MCF 10A (cell line): Measurements from ENCODE around the gene TADA3. TPM values are rescaled to one million over a fixed set of nuclear protein-coding genes. Genes with fewer than 3 reads are reported as not detected.
A peak's percentile ranks its signal among the peaks of the same experiment; 100 is the strongest.

ENCODE experiments used
- BruUV-seq: library from RNA; stranded (reverse); fragments of 400-500 nt; replicated peaks from 2 replicates; lab custom pipeline; 2021; lab: Mats Ljungman, UMichigan
- CTCF ChIA-PET: fragments of 300-600 bp; sonication (Branson Sonifier 250); formaldehyde crosslinking; extraction: SDS; loops from one replicate; lab custom pipeline; 2021; ENCODE audit warnings: antibody characterized with exemption, inconsistent platforms; lab: Yijun Ruan, JAX
- POLR2A ChIA-PET: fragments of 300-600, 350-650 bp; sonication (Branson Sonifier 250); formaldehyde crosslinking; extraction: SDS; loops from one replicate; lab custom pipeline; 2020; ENCODE audit warnings: antibody characterized with exemption, inconsistent platforms; lab: Yijun Ruan, JAX
- DNase-seq: peaks from one replicate; pipeline ENCODE4 v3.0.0-alpha.2; 2018; ENCODE audit not compliant: unreplicated experiment
- H3K27ac Mint-ChIP-seq: one replicate; pipeline ENCODE4 v1.8.0; 2022; ENCODE audit warnings: mild to moderate bottlenecking, low read depth, mixed read lengths; ENCODE audit not compliant: unreplicated experiment
- H3K27me3 Mint-ChIP-seq: one replicate; pipeline ENCODE4 v1.8.0; 2022; ENCODE audit warnings: mixed read lengths; ENCODE audit not compliant: insufficient read depth, unreplicated experiment
- H3K36me3 Mint-ChIP-seq: one replicate; pipeline ENCODE4 v1.8.0; 2022; ENCODE audit warnings: mild to moderate bottlenecking, moderate library complexity, mixed read lengths; ENCODE audit not compliant: insufficient read depth, unreplicated experiment
- H3K4me1 Mint-ChIP-seq: one replicate; pipeline ENCODE4 v1.8.0; 2022; ENCODE audit warnings: mixed read lengths; ENCODE audit not compliant: insufficient read depth, unreplicated experiment
- H3K4me3 Mint-ChIP-seq: one replicate; pipeline ENCODE4 v1.8.0; 2022; ENCODE audit warnings: mild to moderate bottlenecking, moderate library complexity, mixed read lengths; ENCODE audit not compliant: unreplicated experiment
- H3K9me3 Mint-ChIP-seq: one replicate; pipeline ENCODE4 v1.8.0; 2022; ENCODE audit warnings: mixed read lengths; ENCODE audit not compliant: unreplicated experiment
- intact Hi-C: fragments of 100-400 bp; cut with micrococcal nuclease; formaldehyde crosslinking; loops from 2 replicates; pipeline ENCODE4 v1.14.1; 2022
- total RNA-seq: library from RNA; stranded (reverse); gene quantifications from 2 replicates; pipeline ENCODE4 v1.2.3, GENCODE V29; 2022
- TF ChIP-seq, protein P1 (sequence below): fragments of 200-600 bp; IDR thresholded peaks from one replicate; pipeline ENCODE4 v1.8.0; 2022; ENCODE audit warnings: antibody characterized with exemption, mild to moderate bottlenecking; ENCODE audit not compliant: unreplicated experiment

TADA3 gene
- total RNA-seq, 1 experiment from 2014 or later: 77.1 TPM

DNA sequence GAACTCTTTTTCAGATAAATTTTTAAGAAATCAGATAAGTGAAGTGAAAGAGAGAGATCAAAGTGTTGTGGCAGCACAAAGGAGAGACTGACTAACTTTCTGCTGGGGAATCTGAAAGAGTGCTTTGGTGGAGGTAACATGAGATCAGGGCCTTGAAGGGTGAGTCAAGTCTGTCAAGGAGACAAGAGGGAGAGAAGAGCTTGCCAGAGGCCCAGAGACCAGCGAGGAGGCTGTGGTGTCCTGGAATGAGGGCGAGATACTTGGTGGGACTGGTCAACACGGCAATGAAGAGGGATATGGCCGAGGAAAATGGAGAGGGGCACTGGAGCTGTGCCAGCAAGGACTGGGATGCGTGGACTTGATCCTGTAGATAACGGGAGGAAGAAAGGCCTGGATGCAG lies 4.6 kb downstream of the TADA3 start:
- Mint-ChIP-seq H3K36me3 (peaks cover 61% of the 10 kb centered on the region), H3K4me3 (no peak overlapping the region), H3K4me1 (peaks cover 13% of the 10 kb centered on the region), H3K27me3 (no peaks in the 10 kb centered on the region), H3K27ac (no peak overlapping the region), H3K9me3 (no peaks in the 10 kb centered on the region)
- BruUV-seq: no TSS peak
- CTCF ChIA-PET: no interaction called here
- POLR2A ChIA-PET: no interaction called here
- DNase-seq: no peak
- intact Hi-C loops: no loop called here
- TF ChIP-seq, protein P1, sequence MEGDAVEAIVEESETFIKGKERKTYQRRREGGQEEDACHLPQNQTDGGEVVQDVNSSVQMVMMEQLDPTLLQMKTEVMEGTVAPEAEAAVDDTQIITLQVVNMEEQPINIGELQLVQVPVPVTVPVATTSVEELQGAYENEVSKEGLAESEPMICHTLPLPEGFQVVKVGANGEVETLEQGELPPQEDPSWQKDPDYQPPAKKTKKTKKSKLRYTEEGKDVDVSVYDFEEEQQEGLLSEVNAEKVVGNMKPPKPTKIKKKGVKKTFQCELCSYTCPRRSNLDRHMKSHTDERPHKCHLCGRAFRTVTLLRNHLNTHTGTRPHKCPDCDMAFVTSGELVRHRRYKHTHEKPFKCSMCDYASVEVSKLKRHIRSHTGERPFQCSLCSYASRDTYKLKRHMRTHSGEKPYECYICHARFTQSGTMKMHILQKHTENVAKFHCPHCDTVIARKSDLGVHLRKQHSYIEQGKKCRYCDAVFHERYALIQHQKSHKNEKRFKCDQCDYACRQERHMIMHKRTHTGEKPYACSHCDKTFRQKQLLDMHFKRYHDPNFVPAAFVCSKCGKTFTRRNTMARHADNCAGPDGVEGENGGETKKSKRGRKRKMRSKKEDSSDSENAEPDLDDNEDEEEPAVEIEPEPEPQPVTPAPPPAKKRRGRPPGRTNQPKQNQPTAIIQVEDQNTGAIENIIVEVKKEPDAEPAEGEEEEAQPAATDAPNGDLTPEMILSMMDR: no peak

DNA sequence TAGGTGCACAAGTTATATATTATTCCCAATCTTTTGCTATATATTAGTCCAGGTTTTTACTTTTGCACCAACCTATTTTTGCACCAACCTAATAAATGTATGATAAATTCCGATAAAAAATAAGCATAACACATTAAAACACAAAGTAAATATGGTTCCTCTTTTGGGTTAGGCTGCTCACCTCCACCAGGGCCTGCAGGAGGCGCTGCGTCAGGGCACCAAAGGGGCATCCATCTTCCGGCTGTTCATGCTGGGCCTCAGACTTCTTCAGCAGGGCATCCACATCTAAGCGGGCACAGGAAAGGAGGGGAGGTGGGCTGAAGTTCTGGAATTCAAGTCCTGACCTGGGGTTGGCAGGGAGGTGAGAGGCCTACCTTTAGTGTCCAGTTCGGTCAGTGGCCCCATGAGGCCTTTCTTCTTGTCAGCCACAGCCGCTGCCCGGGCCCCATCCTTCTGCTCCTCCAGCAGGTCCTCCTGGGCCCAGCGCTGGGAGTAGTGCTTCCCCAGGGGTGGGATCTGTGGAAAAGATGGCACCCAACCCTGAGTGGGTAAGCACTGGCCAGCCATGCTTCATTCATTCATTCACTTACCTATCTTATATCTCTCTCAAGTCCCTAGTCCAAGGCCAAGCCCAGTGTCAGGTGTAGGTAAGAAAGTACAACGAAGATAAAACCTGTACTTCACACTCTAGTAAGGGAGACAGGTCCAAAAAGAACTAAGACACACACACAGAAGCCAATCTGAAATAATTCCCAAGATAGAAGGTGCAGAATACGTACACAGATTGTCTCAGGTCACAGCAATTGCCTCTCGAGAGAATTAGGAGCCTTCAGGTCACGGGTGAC lies 5.2 kb downstream of the TADA3 start:
- intact Hi-C loops: no loop called here
- CTCF ChIA-PET: interaction anchor here (0.7 kb wide), 1 partner anchor 8 kb away, joined by 4 read pairs; no protein-coding TSS in a partner anchor
- H3K27ac Mint-ChIP-seq: no peak overlapping the region
- no peaks in the 10 kb centered on the region for H3K27me3 Mint-ChIP-seq
- TF ChIP-seq, protein P1: peak; percentile 53
- POLR2A ChIA-PET: no interaction called here
- H3K4me3 Mint-ChIP-seq: no peak overlapping the region
- H3K4me1 Mint-ChIP-seq: peaks cover 13% of the 10 kb centered on the region
- BruUV-seq: no TSS peak
- peaks cover 60% of the 10 kb centered on the region for H3K36me3 Mint-ChIP-seq
- no peak for DNase-seq
- H3K9me3 Mint-ChIP-seq: no peaks in the 10 kb centered on the region

DNA sequence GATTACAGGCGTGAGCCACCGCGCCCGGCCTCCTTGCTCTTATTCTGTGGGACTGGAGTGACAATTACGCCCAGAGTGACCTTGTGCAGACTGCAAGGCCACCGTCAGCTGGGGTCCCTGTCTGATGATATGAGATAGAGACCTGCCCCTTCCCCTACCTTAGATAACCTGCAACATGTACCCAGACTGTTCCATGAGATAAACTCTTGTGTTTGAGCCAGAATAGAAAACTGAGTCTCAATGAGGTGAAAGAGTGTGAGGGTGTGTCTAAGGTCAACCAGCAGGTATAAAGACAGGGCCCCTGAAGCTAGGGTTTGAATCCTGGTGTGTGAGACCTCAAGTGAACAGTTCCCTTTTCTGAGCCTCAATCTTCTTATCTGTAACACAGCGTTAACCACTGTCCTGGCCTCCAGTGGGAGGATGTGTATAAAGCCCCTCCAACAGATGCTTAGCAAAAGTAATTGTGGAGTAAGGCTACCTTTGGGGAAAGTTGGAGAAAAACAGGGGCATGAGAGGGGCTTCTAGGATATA lies 6.0 kb downstream of the TADA3 start:
- no peaks in the 10 kb centered on the region for H3K27me3 Mint-ChIP-seq
- TF ChIP-seq, protein P1: no peak
- intact Hi-C loops: no loop called here
- CTCF ChIA-PET: interaction anchor here (0.7 kb wide), 1 partner anchor 9 kb away, joined by 4 read pairs; no protein-coding TSS in a partner anchor
- BruUV-seq: no TSS peak
- peaks cover 61% of the 10 kb centered on the region for H3K36me3 Mint-ChIP-seq
- H3K27ac Mint-ChIP-seq: no peak overlapping the region
- no peaks in the 10 kb centered on the region for H3K9me3 Mint-ChIP-seq
- DNase-seq: no peak
- H3K4me1 Mint-ChIP-seq: peaks cover 8% of the 10 kb centered on the region
- POLR2A ChIA-PET: interaction anchor here (0.5 kb wide), 1 partner anchor 53 kb away, joined by 3 read pairs; no protein-coding TSS in a partner anchor
- no peak overlapping the region for H3K4me3 Mint-ChIP-seq

- BruUV-seq: no TSS peak
- H3K9me3 Mint-ChIP-seq: no peaks in the 10 kb centered on the region
- TF ChIP-seq, protein P1: no peak
- H3K27me3 Mint-ChIP-seq: no peaks in the 10 kb centered on the region
- H3K27ac Mint-ChIP-seq: no peak overlapping the region
- peaks cover 57% of the 10 kb centered on the region for H3K36me3 Mint-ChIP-seq
- no peak overlapping the region for H3K4me3 Mint-ChIP-seq
- CTCF ChIA-PET: interaction anchor here (0.6 to 0.8 kb wide), 2 partner anchors 22 to 282 kb away, joined by 3 read pairs; no protein-coding TSS in a partner anchor
- no peak for DNase-seq
- intact Hi-C loops: no loop called here
- POLR2A ChIA-PET: interaction anchor here (1.4 kb wide), 1 partner anchor 36 kb away, joined by 6 read pairs; the partner anchor contains the start of gene OGG1
- peaks cover 8% of the 10 kb centered on the region for H3K4me1 Mint-ChIP-seq
Observed at GRCh38 chr3:9785602-9786001, 6.7 kb downstream of the TADA3 start.
